CD4-positive, alpha-beta T cell treated with Interleukin-21 for 1 hour (primary cell): Measurements from ENCODE around the gene OVCH1.
"Not testable (repeated sequence)": the region's sequence is repeated elsewhere in the genome, so short reads cannot be mapped to it uniquely, and the experiment has no call there.

ENCODE experiments used
- DNase-seq: peaks from one replicate; pipeline ENCODE4 v3.0.0-alpha.2; 2020

OVCH1 gene

DNA sequence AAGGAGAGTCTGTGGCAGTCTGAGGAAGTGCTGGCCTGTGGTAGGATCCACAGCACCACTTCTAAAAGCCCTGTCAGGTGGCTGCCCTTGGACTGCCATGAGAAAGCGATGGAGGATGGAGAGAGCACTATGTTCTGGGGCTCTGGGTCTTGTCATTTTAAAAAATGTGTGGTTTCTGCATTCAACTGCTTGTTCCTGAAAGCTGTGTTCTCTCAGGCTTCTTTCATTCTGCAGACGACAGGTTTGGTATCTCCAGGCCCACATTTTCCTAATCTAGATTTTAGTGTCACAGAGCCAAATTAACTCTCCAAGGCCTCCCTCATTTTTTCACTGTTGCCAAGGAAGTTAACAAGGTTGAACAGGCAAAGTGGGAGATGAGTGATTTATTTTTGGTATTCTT is 10.5 kb downstream of the OVCH1 start:
- no peak for DNase-seq

DNA sequence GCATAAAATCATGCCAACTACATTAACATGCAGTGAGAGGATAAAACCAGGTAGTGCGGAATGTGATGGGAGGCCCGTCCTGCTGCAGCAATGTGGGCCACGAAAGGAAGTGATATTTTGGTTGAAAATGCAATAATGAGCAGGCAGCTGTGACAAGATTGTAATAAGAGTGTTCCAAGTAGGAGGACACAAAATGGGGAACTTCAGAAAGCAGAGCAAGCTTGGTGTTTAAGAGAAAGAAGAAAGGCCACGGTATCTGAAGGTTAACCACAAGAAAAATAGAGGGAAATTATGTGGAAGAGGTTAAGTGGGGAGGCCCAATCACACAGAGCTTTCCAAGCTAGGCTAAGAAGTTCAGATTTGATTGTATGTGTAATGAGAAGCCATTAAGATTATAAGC is 34.3 kb downstream of the OVCH1 start:
- DNase-seq, result no peak

DNA sequence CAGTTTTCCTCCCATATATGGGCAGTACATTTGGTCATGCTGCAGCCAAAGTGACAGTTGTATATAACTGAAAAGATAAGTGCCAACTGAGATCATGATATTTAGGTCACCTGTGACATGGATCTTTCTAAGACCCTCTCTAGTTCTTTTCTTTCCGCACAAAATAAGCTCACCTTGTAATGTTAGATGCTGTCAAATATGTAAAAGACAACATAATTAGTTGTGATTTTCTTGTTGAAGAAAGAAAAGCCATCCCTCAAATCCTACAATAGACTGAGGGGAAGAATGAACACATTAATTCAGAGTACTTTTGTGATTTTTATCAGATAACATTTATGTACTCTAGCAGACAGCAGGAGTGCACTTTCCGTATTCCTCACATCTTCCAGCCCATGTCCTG is 37.4 kb downstream of the OVCH1 start:
- no peak for DNase-seq

GRCh38 chr12:29455087-29455486 is 42.4 kb downstream of the OVCH1 start:
- DNase-seq, result no peak

DNA sequence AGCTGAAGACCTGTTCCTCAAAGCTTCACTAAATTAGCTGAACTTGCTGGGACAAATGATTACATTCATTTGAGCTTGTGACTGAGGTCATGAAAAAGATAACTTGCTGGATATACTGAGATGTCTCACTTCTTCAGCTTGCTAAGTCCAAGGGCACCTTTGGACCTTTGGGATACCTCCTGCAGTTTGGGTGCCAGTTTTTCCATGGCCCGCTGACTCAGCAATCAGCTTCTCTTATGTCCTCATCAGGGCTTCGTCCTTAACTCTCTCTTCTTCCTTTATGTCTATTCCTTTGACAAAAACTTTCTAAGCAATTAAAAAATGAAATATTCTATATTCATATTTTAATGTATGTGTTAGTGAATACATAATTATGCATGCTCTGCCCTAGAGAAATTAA is 45.6 kb downstream of the OVCH1 start:
- no peak for DNase-seq

DNA sequence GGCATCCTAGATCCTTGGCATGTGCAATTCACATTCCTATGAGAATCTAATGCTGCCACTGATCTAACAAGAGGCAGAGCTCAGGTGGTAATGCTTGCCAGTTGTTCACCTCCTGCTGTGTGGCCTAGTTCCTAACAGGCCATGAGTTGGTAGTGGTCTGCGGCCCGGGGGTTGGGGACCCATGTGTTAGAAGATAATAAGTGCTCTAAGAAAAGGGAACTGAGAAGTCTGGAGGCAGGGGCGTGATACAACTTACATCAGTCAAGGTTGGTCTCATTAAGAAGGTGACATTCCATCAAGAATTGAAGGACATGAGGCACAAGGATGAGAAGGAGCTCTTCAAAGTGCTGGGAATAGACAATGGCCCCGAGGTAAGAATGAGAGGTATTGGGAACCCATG is 49.3 kb downstream of the OVCH1 start:
- no peak for DNase-seq

- DNase-seq, result no peak
Measured at GRCh38 chr12:29447285-29447975, 50.1 kb downstream of the OVCH1 start.

DNA sequence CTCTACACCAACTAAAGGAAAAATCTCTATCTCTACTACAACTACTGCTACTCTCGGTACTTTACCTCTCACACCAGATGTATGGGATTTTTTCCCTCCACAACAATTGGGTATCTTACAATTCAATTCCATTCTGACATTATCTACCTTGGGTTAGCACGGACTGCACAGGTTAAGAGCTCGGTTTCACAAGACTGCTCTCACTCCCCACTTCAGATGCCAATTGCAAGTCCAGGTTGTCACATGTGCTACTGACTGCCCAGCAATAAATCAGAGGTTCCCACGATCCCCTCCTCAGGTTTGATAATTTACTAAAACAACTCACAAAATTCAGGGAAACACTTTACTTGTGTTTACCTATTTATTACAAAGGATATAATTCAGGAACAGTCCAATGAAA is 58.0 kb downstream of the OVCH1 start:
- DNase-seq, result no peak

- no peak for DNase-seq
Measured at GRCh38 chr12:29438752-29439408, 58.6 kb downstream of the OVCH1 start.

DNA sequence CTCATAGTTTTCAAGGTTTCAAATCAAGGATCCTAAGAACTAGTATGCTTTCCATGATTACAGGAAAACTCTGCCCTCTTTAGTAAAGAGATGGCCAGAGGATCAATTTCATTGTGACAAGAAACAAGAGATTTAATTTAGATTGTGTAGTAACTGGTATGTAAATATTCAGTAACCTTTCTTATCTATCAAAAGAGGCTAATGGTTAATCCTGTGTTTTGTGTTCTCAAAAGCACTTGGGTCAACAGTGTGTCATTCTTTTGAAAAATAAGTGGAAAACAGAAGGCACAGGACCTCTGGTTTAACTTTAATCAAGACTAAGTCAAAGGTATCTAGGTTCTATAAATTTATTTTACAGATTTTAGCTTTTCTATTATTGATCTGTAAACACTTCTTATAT is 59.9 kb downstream of the OVCH1 start:
- no peak for DNase-seq

DNA sequence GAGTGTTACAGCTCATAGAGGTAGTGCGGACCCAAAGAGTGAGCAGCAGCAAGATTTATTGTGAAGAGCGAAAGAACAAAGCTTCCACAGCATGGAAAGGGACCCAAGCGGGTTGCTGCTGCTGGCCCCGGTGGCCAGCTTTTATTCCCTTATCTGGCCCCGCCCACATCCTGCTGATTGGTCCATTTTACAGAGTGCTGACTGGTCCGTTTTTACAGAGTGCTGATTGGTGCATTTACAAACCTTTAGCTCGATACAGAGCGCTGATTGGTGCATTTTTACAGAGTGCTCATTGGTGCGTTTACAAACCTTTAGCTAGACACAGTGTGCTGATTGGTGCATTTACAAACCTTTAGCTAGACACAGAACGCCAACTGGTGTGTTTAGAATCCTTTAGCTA is 60.7 kb downstream of the OVCH1 start:
- DNase-seq, result not testable (repeated sequence)

GRCh38 chr12:29431513-29431912 is 66.0 kb downstream of the OVCH1 start:
- no peak for DNase-seq

DNA sequence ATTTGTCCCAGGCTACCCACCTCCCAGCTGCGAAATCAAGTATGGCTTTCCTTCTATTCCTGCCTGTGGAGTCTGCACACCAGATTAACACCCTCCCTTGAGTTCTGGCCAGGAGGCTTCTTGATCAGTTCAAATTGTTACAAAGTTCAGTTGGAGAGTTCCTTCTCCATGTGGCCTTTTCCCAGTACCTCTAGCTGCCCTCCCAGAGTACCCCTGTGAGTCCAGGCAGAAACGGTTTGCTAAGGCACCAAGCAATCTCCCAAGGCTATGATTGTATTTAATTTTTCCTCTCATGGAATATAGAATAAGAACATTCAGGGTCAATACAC is 66.8 kb downstream of the OVCH1 start:
- DNase-seq, result no peak

GRCh38 chr12:29429999-29430715 is 67.3 kb downstream of the OVCH1 start:
- DNase-seq, result no peak

DNA sequence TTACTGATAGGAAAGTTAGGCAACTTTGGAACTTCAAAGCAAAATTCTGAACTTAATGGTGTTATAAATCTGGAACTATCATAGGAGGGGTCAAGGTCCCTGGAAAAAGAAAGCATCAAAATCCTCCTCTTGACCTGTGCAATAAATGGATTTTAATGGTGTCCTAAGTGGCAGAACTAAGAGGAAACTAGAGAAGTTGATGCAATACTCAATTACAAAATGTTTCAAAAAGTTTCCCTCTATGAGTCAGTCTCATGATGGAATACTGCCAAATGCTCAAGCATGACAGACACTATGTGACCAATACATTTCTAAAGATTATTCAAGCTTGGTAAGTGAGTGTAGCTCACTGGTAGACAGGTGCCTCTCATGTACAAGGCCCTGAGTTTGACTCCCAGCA is 68.9 kb downstream of the OVCH1 start:
- DNase-seq, result peak; percentile 4

DNA sequence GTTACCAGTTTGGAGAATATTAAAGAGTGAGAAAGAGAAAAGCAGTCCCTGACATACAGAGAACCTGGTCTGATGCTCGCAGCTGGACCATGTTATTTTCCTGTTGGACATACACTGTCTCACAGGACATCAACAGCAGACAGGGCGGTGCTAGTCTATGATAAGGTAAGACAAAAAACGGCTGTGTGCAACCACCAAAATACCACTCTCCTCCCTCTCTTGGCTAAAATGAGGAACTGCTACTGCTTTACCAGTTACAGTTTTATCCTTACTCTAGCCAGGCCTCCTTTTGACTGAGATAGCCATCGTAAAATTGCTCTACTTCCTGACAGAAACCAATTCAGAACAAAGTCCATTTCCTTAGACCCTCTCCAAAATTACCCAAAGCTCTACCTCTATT is 69.5 kb downstream of the OVCH1 start:
- DNase-seq, result peak; percentile 31

DNA sequence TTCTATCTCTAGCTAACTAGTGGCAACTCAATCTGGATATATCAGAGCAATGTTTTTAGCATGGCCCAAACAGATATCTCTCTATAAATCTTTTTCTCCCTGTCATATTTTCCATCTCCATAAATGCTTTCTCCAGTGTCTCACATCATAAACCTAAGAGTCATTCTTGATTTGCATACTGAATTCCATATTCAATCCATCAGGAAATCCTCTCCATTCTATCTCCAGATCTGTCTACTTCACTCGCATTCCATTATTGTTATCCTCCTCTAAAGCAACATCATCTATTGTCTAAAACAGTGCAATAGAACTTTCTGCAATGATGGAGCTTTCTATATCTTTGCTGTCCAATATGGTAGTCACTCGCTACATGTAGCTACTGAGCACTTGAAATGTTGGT is 71.0 kb downstream of the OVCH1 start:
- no peak for DNase-seq

- DNase-seq, result no peak
Measured at GRCh38 chr12:29425722-29426121, 71.8 kb downstream of the OVCH1 start.

- no peak for DNase-seq
Measured at GRCh38 chr12:29416748-29417147, 80.7 kb downstream of the OVCH1 start.

- no peak for DNase-seq
Measured at GRCh38 chr12:29415111-29415510, 82.4 kb downstream of the OVCH1 start.

GRCh38 chr12:29414368-29414767 is 83.1 kb downstream of the OVCH1 start:
- DNase-seq, result no peak

GRCh38 chr12:29405561-29405960 is 91.9 kb downstream of the OVCH1 start:
- DNase-seq, result no peak

GRCh38 chr12:29403991-29404390 is 93.5 kb downstream of the OVCH1 start:
- DNase-seq, result no peak

GRCh38 chr12:29402437-29402836 is 95.0 kb downstream of the OVCH1 start:
- no peak for DNase-seq

GRCh38 chr12:29398495-29398894 is 99.0 kb downstream of the OVCH1 start:
- no peak for DNase-seq
